ENCODE results near the gene PGLYRP1.

Gene PGLYRP1

DNA sequence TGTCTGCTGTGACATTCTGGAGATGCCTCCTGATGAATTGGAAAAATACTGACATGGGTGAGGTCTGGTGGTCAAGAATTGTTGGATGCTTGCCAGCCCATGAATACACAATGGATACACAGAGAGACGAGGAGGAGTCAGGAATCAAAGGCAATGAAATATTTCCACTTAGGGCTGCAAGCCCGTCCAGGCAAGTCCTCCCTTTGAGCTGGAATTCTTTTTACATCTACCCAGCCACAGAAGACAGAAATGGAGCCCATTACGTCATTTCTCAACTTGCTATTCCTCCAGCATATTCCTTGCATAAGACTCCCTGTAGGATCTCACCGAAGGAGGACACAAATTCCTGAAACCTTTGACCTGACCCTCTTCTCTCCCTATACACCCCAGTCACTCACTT lies 33.7 kb upstream of the PGLYRP1 start:
- Histone ChIP-seq H3K9me3 (ENCODE audit: control insufficient read depth in 1 of 2, low read length in 2 of 2) (no peaks in the 10 kb centered on the region), H3K27me3 (ENCODE audit: control insufficient read depth in 1 of 2, insufficient read depth in 2 of 2, low read length in 2 of 2) (peaks cover 2 to 15% of the 10 kb centered on the region in 2 donors), H3K36me3 (ENCODE audit: control insufficient read depth in 1 of 2, insufficient read depth in 2 of 2, low read length in 2 of 2) (no peaks in the 10 kb centered on the region), H3K4me3 (ENCODE audit: low read depth in 1 of 2, low read length in 2 of 2) (no peak overlapping the region), H3K4me1 (ENCODE audit: control insufficient read depth in 1 of 2, insufficient read depth in 2 of 2, low read length in 2 of 2) (no peaks in the 10 kb centered on the region), H3K27ac (ENCODE audit: low read depth, low read length) (no peak overlapping the region), H3K9ac (ENCODE audit: low read depth in 1 of 2, low read length in 2 of 2) (no peak overlapping the region)

DNA sequence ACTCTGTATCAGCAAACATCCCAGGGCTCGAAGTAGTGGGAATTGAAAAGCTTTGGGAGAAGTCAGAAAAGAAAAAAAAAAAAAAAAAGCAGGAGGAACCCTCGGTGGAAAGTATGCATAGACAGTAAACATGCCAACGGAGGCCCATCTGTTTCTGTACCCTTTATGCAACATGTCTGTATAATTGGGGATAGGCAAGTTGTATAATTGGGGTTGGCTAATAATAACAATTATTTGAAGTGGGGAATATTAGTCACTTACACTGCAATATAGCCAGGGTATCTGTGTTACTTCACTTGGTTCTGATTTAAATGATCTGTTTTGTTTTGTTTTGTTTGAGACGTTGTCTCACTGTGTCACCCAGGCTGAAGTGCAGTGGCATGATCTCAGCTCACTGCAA lies 30.0 kb upstream of the PGLYRP1 start:
- Histone ChIP-seq H3K4me3 (ENCODE audit: low read depth in 1 of 2, low read length in 2 of 2) (no peak overlapping the region), H3K4me1 (ENCODE audit: control insufficient read depth in 1 of 2, insufficient read depth in 2 of 2, low read length in 2 of 2) (no peaks in the 10 kb centered on the region), H3K9me3 (ENCODE audit: control insufficient read depth in 1 of 2, low read length in 2 of 2) (no peaks in the 10 kb centered on the region), H3K27me3 (ENCODE audit: control insufficient read depth in 1 of 2, insufficient read depth in 2 of 2, low read length in 2 of 2) (peaks cover 2 to 6% of the 10 kb centered on the region in 2 donors), H3K36me3 (ENCODE audit: control insufficient read depth in 1 of 2, insufficient read depth in 2 of 2, low read length in 2 of 2) (no peaks in the 10 kb centered on the region), H3K27ac (ENCODE audit: low read depth, low read length) (no peak overlapping the region), H3K9ac (ENCODE audit: low read depth in 1 of 2, low read length in 2 of 2) (no peak overlapping the region)

DNA sequence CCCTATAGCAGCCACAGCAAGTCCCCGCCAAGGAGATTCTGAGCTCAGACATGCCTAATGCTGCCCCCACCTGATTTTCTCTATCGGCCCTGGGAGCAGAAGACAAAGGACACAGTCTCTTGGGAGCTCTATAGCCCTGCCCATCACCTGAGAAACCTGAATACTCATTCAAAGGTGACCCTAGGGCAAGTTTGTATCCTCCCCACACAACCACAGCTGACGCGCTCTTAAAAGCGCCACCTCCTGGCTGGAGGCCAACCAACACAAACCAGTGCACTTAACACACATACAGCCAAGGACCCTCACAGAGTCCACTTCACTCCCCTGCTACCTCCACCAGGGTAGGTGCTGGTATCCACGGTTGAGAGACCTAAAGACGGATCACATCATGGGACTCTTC lies 26.7 kb upstream of the PGLYRP1 start:
- peaks cover 0 to under 1% of the 10 kb centered on the region in 2 donors for H3K27me3 ChIP-seq (ENCODE audit: control insufficient read depth in 1 of 2, insufficient read depth in 2 of 2, low read length in 2 of 2)

DNA sequence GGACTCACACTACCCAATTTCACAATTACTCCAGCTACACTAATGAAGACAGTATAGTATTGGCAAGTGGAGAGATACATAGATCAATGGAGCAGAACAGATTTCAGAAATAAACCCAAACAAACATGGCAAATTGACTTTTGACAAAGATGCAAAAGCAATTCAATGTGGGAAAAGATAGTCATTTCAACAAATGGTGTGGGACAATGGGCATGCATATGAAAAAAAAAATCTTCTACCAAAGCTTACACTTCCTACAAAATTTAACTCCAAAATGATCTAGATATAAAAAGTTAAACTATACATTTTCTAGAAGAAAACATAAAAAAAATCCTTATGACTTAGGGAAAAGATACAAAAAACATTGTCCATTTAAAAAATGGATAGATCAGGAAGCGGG lies 20.7 kb upstream of the PGLYRP1 start:
- Histone ChIP-seq H3K4me1 (ENCODE audit: control insufficient read depth in 1 of 2, insufficient read depth in 2 of 2, low read length in 2 of 2) (peaks cover 9 to 14% of the 10 kb centered on the region in 2 donors), H3K9ac (ENCODE audit: low read depth in 1 of 2, low read length in 2 of 2) (no peak overlapping the region), H3K27me3 (ENCODE audit: control insufficient read depth in 1 of 2, insufficient read depth in 2 of 2, low read length in 2 of 2) (peaks cover 0 to 19% of the 10 kb centered on the region in 2 donors), H3K9me3 (ENCODE audit: control insufficient read depth in 1 of 2, low read length in 2 of 2) (no peaks in the 10 kb centered on the region), H3K36me3 (ENCODE audit: control insufficient read depth in 1 of 2, insufficient read depth in 2 of 2, low read length in 2 of 2) (no peaks in the 10 kb centered on the region), H3K27ac (ENCODE audit: low read depth, low read length) (no peak overlapping the region), H3K4me3 (ENCODE audit: low read depth in 1 of 2, low read length in 2 of 2) (no peak overlapping the region)

More for the DNA sequence above, 26.7 kb upstream of the PGLYRP1 start:
- no peak overlapping the region for H3K27ac ChIP-seq (ENCODE audit: low read depth, low read length)
- no peak overlapping the region for H3K4me3 ChIP-seq (ENCODE audit: low read depth in 1 of 2, low read length in 2 of 2)
- no peaks in the 10 kb centered on the region for H3K36me3 ChIP-seq (ENCODE audit: control insufficient read depth in 1 of 2, insufficient read depth in 2 of 2, low read length in 2 of 2)
- H3K9ac ChIP-seq (ENCODE audit: low read depth in 1 of 2, low read length in 2 of 2), result no peak overlapping the region
- no peaks in the 10 kb centered on the region for H3K4me1 ChIP-seq (ENCODE audit: control insufficient read depth in 1 of 2, insufficient read depth in 2 of 2, low read length in 2 of 2)
- H3K9me3 ChIP-seq (ENCODE audit: control insufficient read depth in 1 of 2, low read length in 2 of 2), result no peaks in the 10 kb centered on the region

DNA sequence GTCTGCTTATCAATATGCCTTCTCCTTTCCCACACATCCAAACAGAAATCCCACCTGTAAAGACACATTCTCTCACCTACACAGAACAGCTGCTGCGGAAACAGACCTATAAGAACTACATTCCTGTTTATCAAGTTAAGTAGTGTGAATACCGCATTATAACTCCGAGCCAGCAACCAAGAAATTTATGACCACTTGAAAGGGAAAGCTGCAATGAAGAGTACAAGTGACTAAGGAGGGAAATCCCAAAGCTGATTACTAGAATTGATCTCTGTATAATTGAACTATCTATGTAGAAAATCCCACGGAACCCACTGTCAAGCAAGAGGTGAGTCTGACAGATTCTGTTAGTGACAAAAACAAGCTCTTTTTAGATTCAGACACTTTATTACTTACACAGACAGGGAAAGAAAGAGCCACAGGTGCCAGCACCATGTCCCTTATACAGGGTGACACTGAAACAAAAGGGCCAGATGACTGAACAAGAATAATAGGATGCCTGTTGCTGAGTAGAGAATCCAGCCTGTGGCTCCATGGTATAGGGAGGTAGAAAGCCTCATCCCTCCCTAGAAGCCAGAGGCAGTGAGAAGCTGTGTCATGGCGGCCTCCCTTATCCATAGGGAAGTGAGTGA lies 19.5 kb upstream of the PGLYRP1 start:
- Histone ChIP-seq H3K27me3 (ENCODE audit: control insufficient read depth in 1 of 2, insufficient read depth in 2 of 2, low read length in 2 of 2) (peaks cover 0 to 19% of the 10 kb centered on the region in 2 donors), H3K36me3 (ENCODE audit: control insufficient read depth in 1 of 2, insufficient read depth in 2 of 2, low read length in 2 of 2) (no peaks in the 10 kb centered on the region), H3K9me3 (ENCODE audit: control insufficient read depth in 1 of 2, low read length in 2 of 2) (no peaks in the 10 kb centered on the region), H3K4me1 (ENCODE audit: control insufficient read depth in 1 of 2, insufficient read depth in 2 of 2, low read length in 2 of 2) (peaks cover 9 to 14% of the 10 kb centered on the region in 2 donors), H3K4me3 (ENCODE audit: low read depth in 1 of 2, low read length in 2 of 2) (no peak overlapping the region), H3K9ac (ENCODE audit: low read depth in 1 of 2, low read length in 2 of 2) (no peak overlapping the region), H3K27ac (ENCODE audit: low read depth, low read length) (no peak overlapping the region)

DNA sequence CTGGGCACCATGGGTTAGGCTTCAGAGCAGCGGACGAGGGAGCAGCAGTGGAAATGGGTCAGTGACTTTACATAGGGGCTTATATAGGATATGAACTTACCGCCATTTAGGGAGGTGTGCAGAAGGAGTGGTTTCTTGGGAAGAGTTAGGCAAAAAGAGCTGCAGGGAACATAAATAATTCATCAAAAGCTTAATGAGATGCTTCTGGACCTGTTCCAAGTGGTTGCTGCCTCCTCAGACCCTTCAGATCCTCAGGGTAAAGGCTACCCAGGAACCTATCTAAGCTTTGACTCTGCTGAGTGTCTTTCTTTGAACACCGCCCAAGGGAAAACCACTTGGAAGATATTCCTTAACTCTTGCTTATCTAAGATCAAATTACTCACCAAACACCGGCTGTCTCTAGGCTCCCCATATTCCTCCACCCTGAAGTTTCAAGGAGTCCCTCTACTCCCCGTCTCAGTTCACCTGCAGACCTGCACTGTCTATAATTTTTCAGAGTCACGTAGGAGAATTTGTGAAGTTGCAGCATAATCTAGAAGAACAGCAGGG lies 18.2 kb upstream of the PGLYRP1 start, which contains the start of gene IGFL4:
Gene IGFL4, minus strand, starts transcription at position 51 of the 549 bp plus-strand sequence. Its CDS starts 40 bp downstream, at position 11.
- no peaks in the 10 kb centered on the region for H3K9me3 ChIP-seq (ENCODE audit: control insufficient read depth in 1 of 2, low read length in 2 of 2)
- H3K36me3 ChIP-seq (ENCODE audit: control insufficient read depth in 1 of 2, insufficient read depth in 2 of 2, low read length in 2 of 2), result no peaks in the 10 kb centered on the region
- H3K27me3 ChIP-seq (ENCODE audit: control insufficient read depth in 1 of 2, insufficient read depth in 2 of 2, low read length in 2 of 2), result peaks cover 0 to 19% of the 10 kb centered on the region in 2 donors
- no peak within 1 kb of the TSS for H3K4me3 ChIP-seq (ENCODE audit: low read depth in 1 of 2, low read length in 2 of 2)
- peaks cover 9 to 14% of the 10 kb centered on the region in 2 donors for H3K4me1 ChIP-seq (ENCODE audit: control insufficient read depth in 1 of 2, insufficient read depth in 2 of 2, low read length in 2 of 2)
- no peak within 1 kb of the TSS for H3K9ac ChIP-seq (ENCODE audit: low read depth in 1 of 2, low read length in 2 of 2)
- no peak within 1 kb of the TSS for H3K27ac ChIP-seq (ENCODE audit: low read depth, low read length)

DNA sequence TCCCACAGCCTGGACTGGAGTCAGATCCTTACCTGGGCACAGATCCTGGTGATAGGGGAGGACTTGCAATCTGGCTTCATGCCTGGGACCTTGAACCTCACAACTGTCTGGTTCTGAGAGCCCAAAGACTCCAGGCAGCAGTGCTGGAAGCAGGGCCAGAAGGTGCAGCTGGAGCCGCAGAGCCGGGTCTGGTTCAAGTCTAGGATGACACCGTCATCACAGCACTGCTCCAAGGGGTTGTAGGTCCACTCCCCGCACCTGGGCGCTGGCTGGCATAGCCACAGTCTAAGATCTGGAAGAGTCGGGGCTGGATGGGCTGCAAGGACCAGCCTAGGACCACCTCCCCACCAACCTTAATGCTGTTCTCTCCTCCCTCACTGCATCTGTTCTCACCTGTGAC lies 17.3 kb upstream of the PGLYRP1 start:
- Histone ChIP-seq H3K36me3 (ENCODE audit: control insufficient read depth in 1 of 2, insufficient read depth in 2 of 2, low read length in 2 of 2) (no peaks in the 10 kb centered on the region), H3K9ac (ENCODE audit: low read depth in 1 of 2, low read length in 2 of 2) (no peak overlapping the region), H3K4me1 (ENCODE audit: control insufficient read depth in 1 of 2, insufficient read depth in 2 of 2, low read length in 2 of 2) (peaks cover 9 to 14% of the 10 kb centered on the region in 2 donors), H3K4me3 (ENCODE audit: low read depth in 1 of 2, low read length in 2 of 2) (no peak overlapping the region), H3K27me3 (ENCODE audit: control insufficient read depth in 1 of 2, insufficient read depth in 2 of 2, low read length in 2 of 2) (peaks cover 0 to 19% of the 10 kb centered on the region in 2 donors), H3K9me3 (ENCODE audit: control insufficient read depth in 1 of 2, low read length in 2 of 2) (no peaks in the 10 kb centered on the region), H3K27ac (ENCODE audit: low read depth, low read length) (no peak overlapping the region)

DNA sequence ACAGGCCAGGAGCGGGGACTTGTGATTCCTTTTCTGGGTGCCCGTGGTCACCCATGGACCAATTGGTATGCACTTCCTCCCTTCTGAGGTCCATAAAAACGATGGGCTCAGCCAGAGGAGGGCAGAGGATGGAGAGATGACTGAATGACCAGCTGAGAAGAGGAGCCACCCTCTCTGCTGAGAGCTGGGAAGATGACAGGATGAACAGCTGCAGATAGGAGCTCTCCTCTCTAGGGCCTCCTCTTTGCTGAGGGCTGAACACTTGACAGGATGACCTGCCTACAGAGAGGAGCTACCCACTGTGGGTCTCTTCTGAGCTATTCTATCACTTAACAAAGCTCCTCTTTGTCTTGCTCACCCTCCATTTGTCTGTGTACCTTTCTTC lies 13.9 kb upstream of the PGLYRP1 start:
- Histone ChIP-seq H3K27me3 (ENCODE audit: control insufficient read depth in 1 of 2, insufficient read depth in 2 of 2, low read length in 2 of 2) (peaks cover 0 to 12% of the 10 kb centered on the region in 2 donors), H3K9me3 (ENCODE audit: control insufficient read depth in 1 of 2, low read length in 2 of 2) (no peaks in the 10 kb centered on the region), H3K36me3 (ENCODE audit: control insufficient read depth in 1 of 2, insufficient read depth in 2 of 2, low read length in 2 of 2) (no peaks in the 10 kb centered on the region), H3K4me3 (ENCODE audit: low read depth in 1 of 2, low read length in 2 of 2) (no peak overlapping the region), H3K27ac (ENCODE audit: low read depth, low read length) (no peak overlapping the region), H3K4me1 (ENCODE audit: control insufficient read depth in 1 of 2, insufficient read depth in 2 of 2, low read length in 2 of 2) (peaks cover 9 to 12% of the 10 kb centered on the region in 2 donors), H3K9ac (ENCODE audit: low read depth in 1 of 2, low read length in 2 of 2) (no peak overlapping the region)

DNA sequence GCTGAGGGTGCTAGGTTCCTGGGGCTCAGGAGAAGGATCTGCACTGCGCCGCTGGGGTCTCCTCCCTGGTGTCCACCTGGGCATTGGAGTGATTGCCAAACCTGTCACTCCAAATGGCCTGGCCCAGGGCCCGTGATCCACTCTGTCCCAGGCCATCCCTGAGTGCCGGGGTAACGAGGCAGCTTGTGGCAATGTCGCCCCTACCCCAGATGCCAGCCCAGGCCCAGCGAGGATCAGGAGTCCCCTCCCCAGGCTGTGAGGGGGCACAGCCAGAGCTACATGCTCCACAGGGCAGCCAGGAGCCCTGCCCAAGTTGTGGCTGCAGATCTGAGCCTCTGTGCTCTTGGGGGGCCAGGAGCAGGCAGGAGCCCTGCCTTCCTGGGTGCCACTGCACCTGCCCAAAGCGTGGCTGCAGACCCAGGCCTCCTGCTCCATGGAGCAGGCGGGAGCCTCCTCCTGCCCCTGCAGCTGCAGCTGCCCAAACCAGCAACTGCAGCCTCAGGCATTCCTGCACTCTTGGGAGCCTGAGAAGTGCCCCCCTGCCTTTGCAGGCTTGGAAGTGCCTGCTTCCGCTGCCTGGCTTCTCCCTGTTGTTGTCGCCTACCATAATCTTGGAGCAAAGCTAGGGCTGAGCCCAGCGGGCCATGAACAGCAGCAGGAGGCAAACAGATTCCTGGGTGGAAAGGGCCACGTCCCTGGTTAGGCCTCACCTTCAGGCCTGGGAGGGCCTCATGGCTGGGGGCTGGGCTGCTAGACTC lies 13.3 kb upstream of the PGLYRP1 start:
- Histone ChIP-seq H3K27me3 (ENCODE audit: control insufficient read depth in 1 of 2, insufficient read depth in 2 of 2, low read length in 2 of 2) (peaks cover 0 to 12% of the 10 kb centered on the region in 2 donors), H3K4me1 (ENCODE audit: control insufficient read depth in 1 of 2, insufficient read depth in 2 of 2, low read length in 2 of 2) (peaks cover 5 to 6% of the 10 kb centered on the region in 2 donors), H3K4me3 (ENCODE audit: low read depth in 1 of 2, low read length in 2 of 2) (no peak overlapping the region), H3K9me3 (ENCODE audit: control insufficient read depth in 1 of 2, low read length in 2 of 2) (no peaks in the 10 kb centered on the region), H3K36me3 (ENCODE audit: control insufficient read depth in 1 of 2, insufficient read depth in 2 of 2, low read length in 2 of 2) (no peaks in the 10 kb centered on the region), H3K9ac (ENCODE audit: low read depth in 1 of 2, low read length in 2 of 2) (no peak overlapping the region), H3K27ac (ENCODE audit: low read depth, low read length) (no peak overlapping the region)

DNA sequence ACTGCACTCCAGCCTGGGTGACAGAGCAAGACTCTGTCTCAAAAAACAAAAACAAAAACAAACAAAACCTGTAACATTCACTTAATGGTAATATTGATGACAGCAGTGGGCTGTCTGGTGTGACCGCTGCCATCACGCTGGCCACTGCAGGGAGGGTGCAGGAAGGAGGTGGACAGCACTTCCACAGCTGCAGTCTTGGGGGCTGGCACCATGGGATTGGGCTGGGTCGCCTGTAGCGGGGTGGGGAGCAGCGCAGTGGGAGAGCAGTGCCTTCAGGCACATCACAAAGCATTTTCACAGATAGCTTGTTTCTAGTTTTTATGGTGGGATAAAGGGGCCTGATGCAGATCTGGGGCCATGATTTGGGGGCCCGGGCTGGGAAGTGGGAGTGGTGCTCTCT lies 12.7 kb upstream of the PGLYRP1 start:
- Histone ChIP-seq H3K9ac (ENCODE audit: low read depth in 1 of 2, low read length in 2 of 2) (no peak overlapping the region), H3K4me3 (ENCODE audit: low read depth in 1 of 2, low read length in 2 of 2) (no peak overlapping the region), H3K27ac (ENCODE audit: low read depth, low read length) (no peak overlapping the region), H3K9me3 (ENCODE audit: control insufficient read depth in 1 of 2, low read length in 2 of 2) (no peaks in the 10 kb centered on the region), H3K4me1 (ENCODE audit: control insufficient read depth in 1 of 2, insufficient read depth in 2 of 2, low read length in 2 of 2) (no peaks in the 10 kb centered on the region), H3K27me3 (ENCODE audit: control insufficient read depth in 1 of 2, insufficient read depth in 2 of 2, low read length in 2 of 2) (peaks cover 0 to 8% of the 10 kb centered on the region in 2 donors), H3K36me3 (ENCODE audit: control insufficient read depth in 1 of 2, insufficient read depth in 2 of 2, low read length in 2 of 2) (no peaks in the 10 kb centered on the region)

All from duodenal mucosa (tissue), 2 donors.